Activated T-cell treated with anti-CD3 and anti-CD28 coated beads, Interleukin-2, amount 50 U/mL, for 1 hour (primary cell): ENCODE results near the gene IFI44.

Experiments
- DNase-seq: peaks from one replicate; pipeline ENCODE4 v3.0.0-alpha.2; 2020

IFI44 gene

GRCh38 chr1:78652019-78652560 lies 2.5 kb downstream of the IFI44 start:
- DNase-seq: no peak

- DNase-seq: no peak
These were observed 9.3 kb downstream of the IFI44 start for GRCh38 chr1:78658901-78659300.

GRCh38 chr1:78663923-78664322 lies 14.3 kb downstream of the IFI44 start:
- no peak for DNase-seq

- no peak for DNase-seq
These were observed 15.1 kb downstream of the IFI44 start for GRCh38 chr1:78664763-78665162.

GRCh38 chr1:78665809-78666208 lies 16.2 kb downstream of the IFI44 start:
- DNase-seq: no peak

GRCh38 chr1:78667939-78668338 lies 18.3 kb downstream of the IFI44 start:
- DNase-seq: no peak

- no peak for DNase-seq
These were observed 18.8 kb downstream of the IFI44 start for GRCh38 chr1:78668427-78668826.

- no peak for DNase-seq
These were observed 22.8 kb downstream of the IFI44 start for GRCh38 chr1:78672428-78672827.

- DNase-seq: no peak
These were observed 23.5 kb downstream of the IFI44 start for GRCh38 chr1:78673120-78673519.

- no peak for DNase-seq
These were observed 26.8 kb downstream of the IFI44 start for GRCh38 chr1:78676347-78676982.

GRCh38 chr1:78676993-78677392 lies 27.4 kb downstream of the IFI44 start:
- no peak for DNase-seq

- DNase-seq: no peak
These were observed 28.2 kb downstream of the IFI44 start for GRCh38 chr1:78677788-78678187.

GRCh38 chr1:78678324-78678723 lies 28.7 kb downstream of the IFI44 start:
- DNase-seq: no peak

- no peak for DNase-seq
These were observed 31.6 kb downstream of the IFI44 start for GRCh38 chr1:78681265-78681664.

- DNase-seq: no peak
These were observed 32.9 kb downstream of the IFI44 start for GRCh38 chr1:78682496-78682895.

GRCh38 chr1:78683079-78683478 lies 33.4 kb downstream of the IFI44 start:
- DNase-seq: no peak

GRCh38 chr1:78687315-78687714 lies 37.7 kb downstream of the IFI44 start:
- DNase-seq: no peak

- DNase-seq: no peak
These were observed 38.3 kb downstream of the IFI44 start for GRCh38 chr1:78687914-78688313.

GRCh38 chr1:78688697-78689096 lies 39.1 kb downstream of the IFI44 start:
- no peak for DNase-seq

- DNase-seq: no peak
These were observed 40.9 kb downstream of the IFI44 start for GRCh38 chr1:78690516-78690915.

- DNase-seq: no peak
These were observed 42.5 kb downstream of the IFI44 start for GRCh38 chr1:78691995-78692747.

GRCh38 chr1:78699813-78700212 lies 50.2 kb downstream of the IFI44 start:
- DNase-seq: no peak

GRCh38 chr1:78702426-78702825 lies 52.8 kb downstream of the IFI44 start:
- no peak for DNase-seq

- DNase-seq: no peak
These were observed 54.2 kb downstream of the IFI44 start for GRCh38 chr1:78703806-78704205.
